NCI-H345 treated with DMSO at 0.1 percent for 48 hours (cell line): Measurements from ENCODE around the gene FTH1.
"Not testable (repeated sequence)": the region's sequence is repeated elsewhere in the genome, so short reads cannot be mapped to it uniquely, and the experiment has no call there.

ENCODE experiments used
- DNase-seq: peaks from one replicate; lab custom pipeline; 2025; ENCODE audit not compliant: unreplicated experiment; lab: John Stamatoyannopoulos, UW

The FTH1 gene

DNA sequence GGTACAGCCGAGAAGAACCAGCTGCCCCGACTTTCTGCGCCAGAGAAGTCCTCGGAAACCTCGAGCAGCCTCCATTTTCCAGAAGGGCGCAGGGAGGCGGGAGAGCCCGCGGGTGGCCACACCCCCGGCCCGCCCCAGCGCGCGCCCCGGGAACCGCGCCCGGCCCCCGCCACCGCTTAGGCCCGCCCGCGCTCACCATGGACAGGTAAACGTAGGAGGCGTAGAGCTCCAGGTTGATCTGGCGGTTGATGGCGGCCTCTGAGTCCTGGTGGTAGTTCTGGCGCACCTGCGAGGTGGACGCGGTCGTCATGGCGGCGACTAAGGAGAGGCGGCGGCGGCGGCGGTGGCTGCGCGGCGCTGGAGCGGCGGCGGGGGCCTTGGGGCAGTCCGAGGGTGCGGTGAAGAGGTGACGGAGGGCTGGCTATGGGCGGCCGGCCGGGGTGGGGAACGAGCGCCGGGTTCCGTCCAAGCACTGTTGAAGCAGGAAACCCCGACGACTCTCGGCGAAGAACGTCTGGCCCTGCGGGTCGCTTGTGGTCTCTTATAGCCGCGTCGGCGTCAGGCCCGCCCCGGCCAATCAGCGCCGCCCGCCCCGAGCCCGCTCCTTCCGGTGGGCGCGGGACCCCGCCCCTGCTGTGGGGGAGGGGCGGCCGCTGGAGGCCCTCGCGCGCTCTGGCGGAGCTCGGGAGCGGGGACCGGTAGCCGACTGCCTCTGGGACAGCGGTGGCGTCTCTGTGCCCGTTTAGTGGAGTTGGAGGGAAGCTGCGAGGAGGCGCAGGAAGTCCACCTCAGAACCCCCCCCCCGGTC is at the start of gene FTH1:
Gene FTH1, minus strand, starts transcription at position 519 of the 808 bp plus-strand sequence. Its CDS starts 209 bp downstream, at position 310.
- peak; percentile 72 for DNase-seq

GRCh38 chr11:62015615-62016014 is 48.2 kb upstream of the FTH1 start:
- DNase-seq, result no peak

DNA sequence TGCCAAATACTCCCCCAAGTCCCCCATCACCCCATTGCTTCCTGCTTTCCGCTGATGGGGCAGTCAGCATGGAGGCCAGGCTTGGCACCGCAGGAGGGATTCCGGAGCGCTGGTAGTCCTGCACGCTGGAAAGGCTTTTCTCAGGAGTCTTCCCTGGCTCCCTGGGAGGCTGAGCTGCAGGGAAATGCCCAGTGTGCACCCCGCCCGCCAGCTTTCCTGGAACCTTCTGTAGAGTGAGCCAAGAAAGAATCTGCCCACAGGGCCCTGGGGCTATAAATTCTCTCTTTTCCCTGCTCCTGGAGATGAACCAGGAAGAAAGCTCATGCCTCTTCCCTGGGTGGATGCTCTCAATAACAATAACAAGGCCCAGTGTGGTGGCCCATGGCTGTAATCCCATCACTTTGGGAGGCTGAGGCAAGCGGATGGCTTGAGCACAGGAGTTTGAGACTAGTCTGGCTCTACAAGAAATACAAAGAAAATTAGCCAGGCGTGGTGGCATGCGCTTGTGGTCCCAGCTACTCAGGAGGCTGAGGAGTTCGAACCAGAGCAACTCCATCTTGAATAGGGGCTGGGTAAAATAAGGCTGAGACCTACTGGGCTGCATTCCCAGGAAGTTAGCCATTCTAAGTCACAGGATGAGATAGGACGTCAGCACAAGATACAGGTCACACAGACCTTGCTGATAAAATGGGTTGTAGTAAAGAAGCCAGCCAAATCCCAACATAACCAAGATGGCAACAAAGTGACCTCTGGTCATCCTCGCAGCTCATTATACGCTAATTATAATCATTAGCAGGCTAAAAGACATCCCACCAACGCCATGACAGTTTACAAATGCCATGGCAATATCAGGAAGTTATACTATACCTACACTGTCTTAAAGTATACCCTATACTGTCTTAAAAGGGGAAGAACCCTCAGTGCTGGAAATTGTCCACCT is 46.4 kb upstream of the FTH1 start:
- DNase-seq, result no peak

GRCh38 chr11:62012832-62013461 is 45.5 kb upstream of the FTH1 start:
- no peak for DNase-seq

GRCh38 chr11:62012451-62012831 is 45.0 kb upstream of the FTH1 start:
- DNase-seq, result no peak

- DNase-seq, result no peak
Measured at GRCh38 chr11:62011881-62012280, 44.4 kb upstream of the FTH1 start.

- DNase-seq, result no peak
Measured at GRCh38 chr11:62010935-62011528, 43.6 kb upstream of the FTH1 start.

DNA sequence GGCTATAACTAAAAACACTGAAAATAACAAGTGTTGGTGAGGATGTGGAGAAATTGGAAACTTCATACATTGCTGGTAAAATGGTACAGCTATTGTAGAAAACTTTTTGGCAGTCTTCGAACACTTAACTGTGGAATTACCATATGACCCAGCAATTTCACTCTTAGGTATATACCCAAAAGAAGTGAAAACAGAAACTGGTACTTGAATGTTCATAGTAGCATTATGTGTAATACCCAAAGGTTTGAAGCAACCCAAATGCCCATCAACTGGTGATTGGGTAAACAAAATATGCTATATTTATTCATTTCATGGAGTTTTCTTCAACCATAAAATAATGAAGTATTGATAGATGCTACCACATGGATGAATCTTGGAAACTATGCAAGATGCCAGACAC is 40.8 kb upstream of the FTH1 start:
- DNase-seq, result no peak

GRCh38 chr11:62004473-62004872 is 37.0 kb upstream of the FTH1 start:
- DNase-seq, result no peak

- DNase-seq, result not testable (repeated sequence)
Measured at GRCh38 chr11:62002283-62002682, 34.8 kb upstream of the FTH1 start.

GRCh38 chr11:62001450-62002191 is 34.2 kb upstream of the FTH1 start:
- no peak for DNase-seq

GRCh38 chr11:62000539-62001446 is 33.4 kb upstream of the FTH1 start:
- no peak for DNase-seq

GRCh38 chr11:61999141-61999975 is 31.9 kb upstream of the FTH1 start:
- DNase-seq, result no peak

DNA sequence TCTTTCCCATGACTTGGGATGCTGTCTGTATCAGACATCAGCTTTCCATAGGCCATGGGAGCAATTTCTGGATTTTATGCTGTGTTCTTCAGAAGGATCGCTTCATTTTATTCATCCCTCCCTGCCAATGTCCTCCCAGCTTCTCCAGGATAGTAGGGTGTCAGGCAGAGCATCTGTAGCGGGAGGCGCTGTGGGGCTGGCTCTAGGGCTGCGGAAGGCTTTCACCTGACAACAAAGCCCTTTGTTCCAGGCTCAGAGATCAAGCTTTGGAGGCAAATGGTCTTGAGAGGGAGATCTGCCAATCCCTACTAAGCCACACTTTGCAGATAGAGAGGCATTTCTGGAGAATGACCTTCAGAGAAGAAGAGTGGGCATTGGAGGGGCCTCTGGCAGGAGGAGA is 29.5 kb upstream of the FTH1 start:
- no peak for DNase-seq

DNA sequence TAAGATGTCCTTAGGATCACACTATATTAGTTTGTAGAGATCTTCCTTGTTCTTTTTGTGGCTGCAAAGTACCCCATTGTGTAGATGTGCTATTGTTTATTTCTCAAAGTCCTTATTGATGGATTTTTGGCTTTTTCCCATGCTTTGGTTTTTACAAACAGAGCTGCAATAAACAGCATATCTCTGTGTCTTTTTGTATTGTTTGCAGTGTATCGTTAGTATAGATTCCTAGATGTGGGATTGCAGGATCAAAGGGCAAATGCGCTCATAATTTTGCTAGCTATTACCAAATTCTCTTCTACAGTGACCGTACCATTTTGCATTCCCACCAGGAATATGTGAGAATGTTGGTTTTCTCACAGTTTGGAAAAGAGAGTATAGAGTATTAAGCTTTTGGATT is 27.5 kb upstream of the FTH1 start:
- no peak for DNase-seq

GRCh38 chr11:61985869-61986268 is 18.4 kb upstream of the FTH1 start:
- DNase-seq, result no peak

DNA sequence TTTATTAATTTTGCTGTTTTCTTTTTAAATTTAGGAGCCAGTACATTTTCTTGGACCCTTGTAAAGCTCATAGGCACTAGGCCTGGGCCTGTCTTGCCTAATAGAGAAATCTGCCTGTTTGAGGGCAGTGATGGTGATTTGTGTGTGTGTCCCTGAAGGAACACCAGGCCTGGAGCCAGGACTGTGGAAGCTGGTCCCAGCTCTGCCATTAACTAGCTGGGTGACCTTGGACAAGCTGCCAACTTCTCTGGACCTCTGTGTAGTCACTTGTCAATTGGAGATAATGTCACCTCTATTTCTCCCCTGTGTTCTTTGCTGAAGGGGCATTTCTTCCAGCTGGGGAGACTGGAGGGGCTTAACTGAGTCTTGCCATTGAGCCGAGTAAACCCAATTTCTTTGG is 16.0 kb upstream of the FTH1 start:
- no peak for DNase-seq

DNA sequence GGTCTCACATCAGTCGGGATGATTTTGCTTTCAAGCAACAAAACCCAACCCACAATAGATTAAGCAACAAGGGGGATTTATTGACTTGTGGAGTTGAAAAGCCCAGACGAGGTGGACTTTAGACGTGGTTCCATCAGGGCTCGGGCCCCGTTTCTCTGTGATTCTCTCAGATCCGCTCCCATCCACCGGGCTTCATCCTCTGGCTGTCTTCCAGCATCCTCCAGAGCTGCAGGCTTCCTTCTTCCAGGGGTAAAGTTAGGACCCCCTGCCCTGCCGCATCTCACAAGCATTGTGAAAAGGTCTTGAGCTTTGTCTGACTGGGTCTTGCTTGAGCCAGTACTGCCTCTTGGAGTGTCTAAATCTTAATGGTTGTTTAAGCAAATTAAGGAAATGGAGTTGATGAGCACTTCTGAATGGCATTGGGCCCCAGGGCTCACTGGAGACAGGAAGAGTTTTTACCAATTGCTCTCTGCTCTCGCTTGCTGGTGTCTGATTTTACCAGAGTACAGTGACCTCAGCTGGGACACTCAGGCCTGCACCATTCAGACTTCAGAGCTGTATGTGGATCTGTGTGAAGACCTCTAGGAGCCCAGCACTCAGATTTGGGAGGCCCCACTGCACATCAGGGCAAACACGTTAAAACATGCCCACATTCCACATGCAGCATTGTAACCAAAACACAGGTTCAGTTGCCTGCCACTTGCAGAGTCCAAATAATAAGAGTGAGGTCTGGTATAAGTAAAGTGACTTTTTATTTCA is 13.5 kb upstream of the FTH1 start:
- no peak for DNase-seq
